ENCODE measurements around the gene CELF1. TPM values are rescaled to one million over a fixed set of nuclear protein-coding genes. Genes with fewer than 3 reads are reported as not detected.

The CELF1 gene
- total and polyA plus RNA-seq, 9 of the 15 experiments (the other 6 are each of a cell fraction or from before 2014, with no cell fraction given) = 11.3 to 142 (median 77.4) TPM

DNA sequence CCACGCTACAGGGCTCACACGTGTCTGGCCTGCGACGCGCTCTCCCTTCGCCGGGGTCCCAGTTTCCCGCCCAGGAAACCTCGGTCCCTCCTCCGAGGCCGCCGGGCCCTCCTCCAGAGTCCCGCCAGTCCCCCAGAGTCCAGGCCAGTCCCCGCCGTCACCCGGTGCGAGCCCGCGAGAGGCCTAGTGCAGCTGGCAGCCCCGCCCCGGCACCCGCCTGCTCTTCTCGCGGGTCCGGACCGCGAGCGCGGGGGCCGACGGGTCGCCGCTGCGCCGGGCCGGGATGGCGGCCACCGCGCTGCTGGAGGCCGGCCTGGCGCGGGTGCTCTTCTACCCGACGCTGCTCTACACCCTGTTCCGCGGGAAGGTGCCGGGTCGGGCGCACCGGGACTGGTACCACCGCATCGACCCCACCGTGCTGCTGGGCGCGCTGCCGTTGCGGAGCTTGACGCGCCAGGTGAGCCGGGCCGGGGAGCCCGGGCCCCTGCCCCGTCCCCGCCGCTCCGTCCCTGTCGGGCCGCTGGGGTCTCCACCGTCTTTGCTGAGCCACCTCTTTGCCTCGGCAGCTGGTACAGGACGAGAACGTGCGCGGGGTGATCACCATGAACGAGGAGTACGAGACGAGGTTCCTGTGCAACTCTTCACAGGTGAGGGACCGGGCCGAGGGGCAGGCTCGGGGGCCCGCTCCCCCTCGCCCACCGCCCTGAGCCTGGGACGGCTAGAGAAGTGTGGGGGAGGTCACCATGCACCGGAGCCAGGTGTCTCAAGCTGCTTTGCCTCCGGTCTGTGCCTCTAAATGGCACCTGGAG lies 12.6 kb upstream of the CELF1 start, which contains the start of gene PTPMT1 (continued):
- no peak; the same call in 1 of the 2 replicates for TF ChIP-seq ZNF407 (IDR thresholded peaks at IDR 0.05; ENCODE audit: low read depth)
- peak in 1 of 2 experiments; percentile 15; a peak in 1 of 4 replicates for TF ChIP-seq RAD21 (CRISPR knock-in tag; conservative IDR thresholded peaks at IDR 0.05 in 1 of 2, IDR thresholded peaks at IDR 0.05 in 1 of 2)
- peak; percentile 93 for TF ChIP-seq SIN3B (IDR thresholded peaks at IDR 0.05; ENCODE audit: low read depth)
- peak; percentile 62 for TF ChIP-seq HCFC1 (IDR thresholded peaks at IDR 0.05; ENCODE audit: low read depth, low read length)
- peak; percentile 65 to 70; a peak in 3 of 4 replicates for TF ChIP-seq MAZ (CRISPR knock-in tag; conservative IDR thresholded peaks at IDR 0.05 in 1 of 2, IDR thresholded peaks at IDR 0.05 in 1 of 2)
- no peak for TF ChIP-seq MCM5 (IDR thresholded peaks at IDR 0.05; ENCODE audit: low read depth)
- peak; percentile 85 for TF ChIP-seq CHD1 (IDR thresholded peaks at IDR 0.05; ENCODE audit: low read length)
- TF ChIP-seq ATF6 (CRISPR knock-in tag; IDR thresholded peaks at IDR 0.05) = 0 out of 2 replicates have a peak, but pooled peaks have one; percentile 81
- TF ChIP-seq ZFP91 (CRISPR knock-in tag; IDR thresholded peaks at IDR 0.05) = no peak
- peak; percentile 50 for TF ChIP-seq PHF20 (IDR thresholded peaks at IDR 0.05; ENCODE audit: partially characterized antibody)
- TF ChIP-seq FUS (optimal IDR thresholded peaks at IDR 0.05; ENCODE audit: low read depth, low read length) = no peak
- TF ChIP-seq ERF (CRISPR knock-in tag; IDR thresholded peaks at IDR 0.05) = peak; percentile 77
- TF ChIP-seq ETS2 (tag; IDR thresholded peaks at IDR 0.05; ENCODE audit: borderline replicate concordance, poor library complexity, severe bottlenecking) = peak; percentile 12
- peak; percentile 77 for TF ChIP-seq SUPT5H (IDR thresholded peaks at IDR 0.05)
- peak; percentile 10; the same call in 1 of the 2 replicates for TF ChIP-seq ZNF76 (CRISPR knock-in tag; IDR thresholded peaks at IDR 0.05; ENCODE audit: borderline replicate concordance)
